PC-9 (cell line): ENCODE results near the gene ZNF362. TPM values are rescaled to one million over a fixed set of nuclear protein-coding genes. Genes with fewer than 3 reads are reported as not detected.

Source experiments
- BruUV-seq: library from RNA; stranded (reverse); fragments of 400-500 nt; replicated peaks from 2 replicates; lab custom pipeline; 2021; lab: Mats Ljungman, UMichigan
- CTCF ChIA-PET: fragments of 300-600 bp; sonication (Branson Sonifier 250); formaldehyde crosslinking; loops from one replicate; lab custom pipeline; 2022; ENCODE audit warnings: antibody characterized with exemption; lab: Charles Lee
- POLR2A ChIA-PET: fragments of 300-600 bp; sonication (Branson Sonifier 250); formaldehyde crosslinking; loops from one replicate; lab custom pipeline; 2022; ENCODE audit warnings: antibody characterized with exemption; ENCODE audit not compliant: unreplicated experiment; lab: Charles Lee
- DNase-seq, 2 experiments: peaks; one replicate each; pipeline versions ENCODE4 v3.0.0 to v3.0.0-alpha.2; 2015 to 2022; ENCODE audit warnings: mixed read lengths in 1 of 2
- H2AFZ ChIP-seq: fragments of 200-600 bp; sonication (generic); 2 replicates; pipeline ENCODE4 v1.8.1; 2017; ENCODE audit warnings: antibody characterized with exemption
- H3F3A ChIP-seq: fragments of 200-600 bp; sonication (generic); 2 replicates; pipeline ENCODE4 v1.8.1; 2017; ENCODE audit warnings: antibody characterized with exemption, mild to moderate bottlenecking, low read depth; ENCODE audit not compliant: insufficient read depth
- H3K27ac ChIP-seq: fragments of 200-600 bp; sonication (generic); 2 replicates; pipeline ENCODE4 v1.6.1; 2016; ENCODE audit warnings: mixed run types
- H3K27me3 ChIP-seq: fragments of 200-600 bp; sonication (generic); 2 replicates; pipeline ENCODE4 v1.6.1; 2016; ENCODE audit warnings: low read depth, mixed run types; ENCODE audit not compliant: insufficient read depth
- H3K36me3 ChIP-seq: fragments of 200-600 bp; sonication (generic); 2 replicates; pipeline ENCODE4 v1.6.1; 2016; ENCODE audit warnings: low read depth, mixed run types
- H3K4me1 ChIP-seq: fragments of 200-600 bp; sonication (generic); replicated peaks from 2 replicates; pipeline ENCODE4 v1.6.1; 2016; ENCODE audit warnings: mixed run types; ENCODE audit not compliant: insufficient read depth
- H3K4me2 ChIP-seq: fragments of 200-600 bp; sonication (generic); 2 replicates; pipeline ENCODE4 v1.6.1; 2017; ENCODE audit warnings: mixed run types
- H3K4me3 ChIP-seq: fragments of 200-600 bp; sonication (generic); 2 replicates; pipeline ENCODE4 v1.6.1; 2016; ENCODE audit warnings: mixed run types
- H3K79me2 ChIP-seq: fragments of 200-600 bp; sonication (generic); 2 replicates; pipeline ENCODE4 v1.6.1; 2017; ENCODE audit warnings: low read depth, mixed run types
- H3K9me2 ChIP-seq: fragments of 200-600 bp; sonication (generic); 2 replicates; pipeline ENCODE4 v1.8.1; 2017; ENCODE audit warnings: mild to moderate bottlenecking; ENCODE audit not compliant: insufficient read depth
- H3K9me3 ChIP-seq: fragments of 200-600 bp; sonication (generic); 2 replicates; pipeline ENCODE4 v1.8.1; 2016; ENCODE audit warnings: low read depth; ENCODE audit not compliant: insufficient read depth
- H4K20me1 ChIP-seq: fragments of 200-600 bp; sonication (generic); 2 replicates; pipeline ENCODE4 v1.8.1; 2017; ENCODE audit not compliant: insufficient read depth
- CTCF ChIP-seq: fragments of 200-600 bp; sonication (generic); conservative IDR thresholded peaks from 2 replicates; pipeline ENCODE4 v1.6.1; 2017; ENCODE audit warnings: mixed run types, antibody characterized with exemption, mild to moderate bottlenecking, moderate library complexity
- EZH2 ChIP-seq: fragments of 200-600 bp; sonication (generic); IDR thresholded peaks from 2 replicates; pipeline ENCODE4 v1.8.0; 2017; ENCODE audit warnings: antibody characterized with exemption, low read depth
- intact Hi-C: fragments of 100-400 bp; cut with micrococcal nuclease; formaldehyde crosslinking; loops from one replicate; pipeline ENCODE4 v1.10.0; 2022; ENCODE audit not compliant: unreplicated experiment
- total RNA-seq: library from RNA; stranded (reverse); gene quantifications from 2 replicates; pipeline ENCODE4 v1.2.3, GENCODE V29; 2021

ZNF362 gene
- total RNA-seq, 1 experiment from 2014 or later = 33.1 TPM

- POLR2A ChIA-PET = no interaction called here
- CTCF ChIA-PET = interaction anchor here (0.7 kb wide), 1 partner anchor 891 kb away, joined by 5 read pairs; no protein-coding TSS in a partner anchor
- no peak for DNase-seq
- H2AFZ ChIP-seq = no peak overlapping the region
- TF ChIP-seq CTCF = no peak
- no peak for TF ChIP-seq EZH2
- H3K4me1 ChIP-seq = no peaks in the 10 kb centered on the region
- H3K4me3 ChIP-seq = no peak overlapping the region
- no TSS peak for BruUV-seq
- H3K9me2 ChIP-seq = no peaks in the 10 kb centered on the region
- no peak overlapping the region for H3K27ac ChIP-seq
- H3K9me3 ChIP-seq = no peaks in the 10 kb centered on the region
- intact Hi-C loops = no loop called here
- no peaks in the 10 kb centered on the region for H4K20me1 ChIP-seq
- no peaks in the 10 kb centered on the region for H3K27me3 ChIP-seq
- no peaks in the 10 kb centered on the region for H3K79me2 ChIP-seq
- H3F3A ChIP-seq = peaks cover 7% of the 10 kb centered on the region; the same call in 1 of the 2 replicates
- no peak overlapping the region for H3K4me2 ChIP-seq
- no peaks in the 10 kb centered on the region for H3K36me3 ChIP-seq
Observed at GRCh38 chr1:33271666-33272505, 15.6 kb downstream of the ZNF362 start.

DNA sequence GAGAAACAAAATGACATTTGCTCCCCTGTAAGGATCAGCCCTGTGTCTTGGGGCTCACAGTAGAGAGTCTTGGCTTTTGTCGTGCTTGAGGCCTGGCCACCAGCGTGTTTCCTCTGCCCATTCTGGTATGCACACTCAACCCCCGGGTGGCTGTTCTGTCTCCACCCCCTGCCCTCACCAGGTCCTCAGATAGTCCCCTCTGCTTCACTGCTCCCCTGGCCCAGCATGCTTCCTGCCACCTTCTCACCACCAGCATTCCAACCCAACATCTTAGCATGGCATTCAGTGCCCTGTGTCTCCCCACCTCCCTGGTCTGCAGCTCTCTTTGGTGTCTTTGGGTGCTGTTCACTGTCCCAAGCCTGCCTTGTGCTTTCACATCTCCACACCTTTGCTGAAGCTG lies 16.2 kb downstream of the ZNF362 start:
- H2AFZ ChIP-seq = no peak overlapping the region
- 0 out of 2 replicates have a peak, but pooled peaks cover 3% of the 10 kb centered on the region for H3F3A ChIP-seq
- H3K4me2 ChIP-seq = no peak overlapping the region
- intact Hi-C loops = no loop called here
- H3K27me3 ChIP-seq = no peaks in the 10 kb centered on the region
- no peak overlapping the region for H3K4me3 ChIP-seq
- no peak for TF ChIP-seq EZH2
- no peak for TF ChIP-seq CTCF
- no TSS peak for BruUV-seq
- no peaks in the 10 kb centered on the region for H3K9me2 ChIP-seq
- no peaks in the 10 kb centered on the region for H3K4me1 ChIP-seq
- H3K27ac ChIP-seq = no peak overlapping the region
- POLR2A ChIA-PET = no interaction called here
- no peak for DNase-seq
- H4K20me1 ChIP-seq = no peaks in the 10 kb centered on the region
- no peaks in the 10 kb centered on the region for H3K79me2 ChIP-seq
- CTCF ChIA-PET = no interaction called here
- no peaks in the 10 kb centered on the region for H3K36me3 ChIP-seq
- no peaks in the 10 kb centered on the region for H3K9me3 ChIP-seq

GRCh38 chr1:33272930-33273329 lies 16.6 kb downstream of the ZNF362 start:
- H3K4me1 ChIP-seq = no peaks in the 10 kb centered on the region
- H3K4me2 ChIP-seq = no peak overlapping the region
- H3K9me3 ChIP-seq = no peaks in the 10 kb centered on the region
- 0 out of 2 replicates have a peak, but pooled peaks cover 3% of the 10 kb centered on the region for H3F3A ChIP-seq
- ChIA-PET CTCF (no interaction called here), POLR2A (interaction anchor here (0.6 kb wide), 1 partner anchor 188 kb away, joined by 5 read pairs; no protein-coding TSS in a partner anchor)
- H3K79me2 ChIP-seq = no peaks in the 10 kb centered on the region
- H3K27me3 ChIP-seq = no peaks in the 10 kb centered on the region
- no peaks in the 10 kb centered on the region for H3K9me2 ChIP-seq
- TF ChIP-seq CTCF (no peak), EZH2 (no peak)
- H2AFZ ChIP-seq = no peak overlapping the region
- no peak for DNase-seq
- no TSS peak for BruUV-seq
- no peak overlapping the region for H3K4me3 ChIP-seq
- intact Hi-C loops = no loop called here
- H3K27ac ChIP-seq = no peak overlapping the region
- no peaks in the 10 kb centered on the region for H3K36me3 ChIP-seq
- no peaks in the 10 kb centered on the region for H4K20me1 ChIP-seq
